ENCODE measurements around the gene HMMR. TPM values are rescaled to one million over a fixed set of nuclear protein-coding genes. Genes with fewer than 3 reads are reported as not detected.

The HMMR gene
- total and polyA plus RNA-seq, 2 of the 4 experiments (the other 2 are of a cell fraction): 13.0 to 24.6 TPM

DNA sequence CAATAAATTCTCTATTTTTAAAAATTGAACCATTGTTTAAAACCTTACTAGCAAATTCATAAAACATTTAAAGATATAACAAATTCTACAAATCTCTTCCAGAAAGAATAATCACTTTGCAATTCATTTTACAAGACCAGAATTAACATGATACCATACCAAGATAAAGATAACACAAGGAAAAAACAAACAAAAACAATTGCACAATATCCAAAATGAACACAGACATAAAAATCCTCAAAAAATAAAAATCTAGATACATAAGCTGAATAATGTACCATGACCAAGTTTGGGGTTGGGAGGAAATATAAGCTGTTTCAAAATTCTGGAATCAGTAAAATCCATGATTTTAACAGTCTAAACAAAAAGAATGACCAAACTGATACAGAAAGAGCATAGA, 11.9 kb upstream of the HMMR start:
- Histone ChIP-seq H4K8ac (ENCODE audit: low read depth in 2 of 2, low read length in 2 of 2) (no peak overlapping the region), H4K20me1 (ENCODE audit: insufficient read depth, low read length) (no peaks in the 10 kb centered on the region), H3K36me3 (ENCODE audit: control insufficient read depth, insufficient read depth, low read length) (peaks cover 32% of the 10 kb centered on the region), H3K4ac (ENCODE audit: low read depth, low read length) (no peak overlapping the region), H2BK15ac (ENCODE audit: low read depth, low read length) (no peak overlapping the region), H2AK9ac (replicated peaks; ENCODE audit: low read depth, low read length, poor library complexity) (no peak overlapping the region), H2BK20ac (ENCODE audit: low read depth, low read length) (no peak overlapping the region), H3K4me2 (ENCODE audit: low read depth, low read length) (no peak overlapping the region), H3K27ac (ENCODE audit: insufficient read depth, low read length) (no peak overlapping the region), H2BK5ac (ENCODE audit: low read depth, low read length, poor library complexity, severe bottlenecking) (no peak overlapping the region), H4K5ac (ENCODE audit: low read depth, low read length) (no peak overlapping the region), H2AFZ (replicated peaks; ENCODE audit: low read length, poor library complexity) (no peak overlapping the region), H3K9me3 (ENCODE audit: control insufficient read depth, insufficient read depth, low read length) (no peaks in the 10 kb centered on the region), H3K79me1 (ENCODE audit: low read depth in 1 of 2, low read length in 2 of 2) (peaks cover 5 to 12% of the 10 kb centered on the region in 2 experiments; a peak in 3 of 4 replicates), H3K9me1 (ENCODE audit: insufficient read depth, low read length) (no peaks in the 10 kb centered on the region), H3K23ac (ENCODE audit: low read depth, low read length) (no peak overlapping the region), H2BK120ac (ENCODE audit: low read depth, low read length) (no peak overlapping the region), H3K4me3 (ENCODE audit: insufficient read depth, low read depth, low read length) (no peak overlapping the region), H3K4me1 (ENCODE audit: control insufficient read depth, insufficient read depth, low read length) (no peaks in the 10 kb centered on the region), H3K56ac (ENCODE audit: extremely low read depth, insufficient read depth, low read length) (no peak overlapping the region), H3K18ac (ENCODE audit: low read depth, low read length) (no peak overlapping the region), H3K14ac (replicated peaks; ENCODE audit: low read depth, low read length) (no peak overlapping the region), H2AK5ac (ENCODE audit: low read depth, low read length) (no peak overlapping the region), H3K27me3 (ENCODE audit: control insufficient read depth, insufficient read depth, low read length) (no peaks in the 10 kb centered on the region), H4K91ac (ENCODE audit: insufficient read depth, low read depth, low read length) (no peak overlapping the region), H3K9ac (ENCODE audit: low read depth, low read length) (no peak overlapping the region)
- intact Hi-C loops (cut with micrococcal nuclease) (no loop called here), in situ Hi-C loops (cut with MboI; ENCODE audit: low sequenced_read_pairs) (no loop called here), dilution Hi-C loops (cut with HindIII; ENCODE audit: low sequenced_read_pairs, unreplicated experiment) (no loop called here)
- ChIA-PET CTCF (no interaction called here), POLR2A (ENCODE audit: unreplicated experiment) (no interaction called here)
- TF ChIP-seq NFE2L2 (IDR thresholded peaks at IDR 0.05; ENCODE audit: low read depth, low read length) (no peak), CEBPB (IDR thresholded peaks at IDR 0.05; ENCODE audit: low read depth, low read length) (peak; percentile 58; the same call in 1 of the 2 replicates), RAD21 (IDR thresholded peaks at IDR 0.05; ENCODE audit: low read length) (no peak), MAFK (IDR thresholded peaks at IDR 0.05; ENCODE audit: low read depth, low read length) (no peak), CHD1 (IDR thresholded peaks at IDR 0.05; ENCODE audit: low read depth, low read length) (no peak), MXI1 (IDR thresholded peaks at IDR 0.05; ENCODE audit: borderline replicate concordance, low read depth, low read length) (no peak)
- TF ChIP-seq, protein P1, sequence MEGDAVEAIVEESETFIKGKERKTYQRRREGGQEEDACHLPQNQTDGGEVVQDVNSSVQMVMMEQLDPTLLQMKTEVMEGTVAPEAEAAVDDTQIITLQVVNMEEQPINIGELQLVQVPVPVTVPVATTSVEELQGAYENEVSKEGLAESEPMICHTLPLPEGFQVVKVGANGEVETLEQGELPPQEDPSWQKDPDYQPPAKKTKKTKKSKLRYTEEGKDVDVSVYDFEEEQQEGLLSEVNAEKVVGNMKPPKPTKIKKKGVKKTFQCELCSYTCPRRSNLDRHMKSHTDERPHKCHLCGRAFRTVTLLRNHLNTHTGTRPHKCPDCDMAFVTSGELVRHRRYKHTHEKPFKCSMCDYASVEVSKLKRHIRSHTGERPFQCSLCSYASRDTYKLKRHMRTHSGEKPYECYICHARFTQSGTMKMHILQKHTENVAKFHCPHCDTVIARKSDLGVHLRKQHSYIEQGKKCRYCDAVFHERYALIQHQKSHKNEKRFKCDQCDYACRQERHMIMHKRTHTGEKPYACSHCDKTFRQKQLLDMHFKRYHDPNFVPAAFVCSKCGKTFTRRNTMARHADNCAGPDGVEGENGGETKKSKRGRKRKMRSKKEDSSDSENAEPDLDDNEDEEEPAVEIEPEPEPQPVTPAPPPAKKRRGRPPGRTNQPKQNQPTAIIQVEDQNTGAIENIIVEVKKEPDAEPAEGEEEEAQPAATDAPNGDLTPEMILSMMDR (conservative IDR thresholded peaks at IDR 0.05; ENCODE audit: low read depth, low read length): no peak
- DNase-seq: no peak
- no TSS peak for BruUV-seq (replicated peaks)
- no peak for ATAC-seq (ENCODE audit: low read depth)

Measured in IMR-90 (cell line).